ENCODE measurements around the gene AGTRAP.

DNA sequence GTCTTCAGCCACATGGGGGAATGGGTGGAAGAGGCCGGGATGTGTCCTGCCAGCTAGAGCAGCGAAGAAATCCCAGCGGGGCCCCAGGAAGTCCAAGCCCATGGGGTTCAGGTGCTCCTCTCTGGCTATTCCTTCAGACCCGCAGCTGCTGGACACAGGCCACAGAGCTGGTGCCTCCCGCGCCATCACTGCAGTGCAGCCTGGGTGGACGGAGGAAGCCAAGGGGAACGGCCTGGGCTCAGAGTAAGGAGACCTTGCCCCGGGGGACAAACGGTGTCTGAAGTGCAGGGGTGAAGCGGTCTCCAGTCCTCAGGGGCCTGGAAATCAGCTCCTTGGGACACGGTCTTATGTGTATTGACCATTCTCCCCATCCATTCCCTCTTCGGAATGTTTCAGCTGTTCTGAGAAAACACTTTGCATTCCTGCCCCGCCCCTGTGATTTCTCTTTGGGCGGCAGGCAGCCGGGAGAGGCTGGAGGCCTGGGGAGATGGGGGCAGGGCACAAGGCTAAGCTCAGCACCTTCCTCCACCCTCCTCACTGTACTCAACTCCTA is 51.4 kb downstream of the AGTRAP start:
- TF ChIP-seq POLR2AphosphoS5 (IDR thresholded peaks at IDR 0.05; ENCODE audit: low read depth, low read length), result no peak
- TF ChIP-seq TAF1 (IDR thresholded peaks at IDR 0.05; ENCODE audit: borderline replicate concordance, insufficient read depth, low read length), result no peak
- no peak for TF ChIP-seq REST (IDR thresholded peaks at IDR 0.05; ENCODE audit: insufficient read depth in 1 of 2, low read depth in 2 of 2, low read length in 2 of 2)
- TF ChIP-seq SIN3A (IDR thresholded peaks at IDR 0.05; ENCODE audit: borderline replicate concordance, insufficient read depth, low read length), result no peak
- no peak for TF ChIP-seq FOXP2 (optimal IDR thresholded peaks at IDR 0.05; ENCODE audit: borderline replicate concordance, extremely low read depth, extremely low read length, insufficient read depth)

All from PFSK-1 (cell line).